MM.1S (cell line): ENCODE results near the gene DDX10.

Source experiments
- CTCF ChIP-seq: fragments of 300-600 bp; sonication (generic); IDR thresholded peaks from 2 replicates; pipeline ENCODE4 v1.5.1; 2016; ENCODE audit warnings: antibody characterized with exemption, low read length, mixed read lengths
- EZH2 ChIP-seq: fragments of 300-600 bp; sonication (generic); optimal IDR thresholded peaks from 2 replicates; pipeline ENCODE3; 2017; ENCODE audit warnings: low read depth, mild to moderate bottlenecking, antibody characterized with exemption, low read length, mixed read lengths

GRCh38 chr11:108662700-108663099 is 2.2 kb upstream of the DDX10 start:
- TF ChIP-seq CTCF (no peak), EZH2 (no peak)
